Effector CD8-positive, alpha-beta T cell (primary cell): ENCODE results near the gene NUP98.

Source experiments
- DNase-seq: peaks from one replicate; lab custom pipeline; 2025; lab: John Stamatoyannopoulos, UW

Gene NUP98

GRCh38 chr11:3735827-3736226, 61.5 kb downstream of the NUP98 start:
- no peak for DNase-seq

- DNase-seq, result no peak
Measured at GRCh38 chr11:3732671-3733436, 64.5 kb downstream of the NUP98 start.

- DNase-seq, result no peak
Measured at GRCh38 chr11:3723014-3723708, 74.2 kb downstream of the NUP98 start.

DNA sequence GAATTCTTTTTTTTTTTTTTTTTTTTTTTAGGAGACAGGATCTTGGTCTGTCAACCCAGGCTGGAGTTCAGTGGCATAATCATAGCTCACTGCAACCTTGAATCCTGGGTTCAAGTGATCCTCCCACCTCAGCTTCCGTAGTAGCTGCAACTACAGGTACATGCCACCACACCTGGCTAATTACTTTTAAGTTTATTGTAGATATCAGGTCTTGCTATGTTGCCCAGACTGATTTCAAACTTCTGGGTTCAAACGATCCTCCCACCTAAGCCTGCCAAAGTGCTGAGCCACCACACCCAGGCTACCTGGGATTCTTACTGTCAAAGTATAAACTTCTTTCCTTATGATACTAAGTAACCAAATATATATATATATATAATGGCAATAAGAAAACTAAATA, 75.3 kb downstream of the NUP98 start:
- no peak for DNase-seq

GRCh38 chr11:3720997-3721396, 76.4 kb downstream of the NUP98 start:
- DNase-seq, result no peak

DNA sequence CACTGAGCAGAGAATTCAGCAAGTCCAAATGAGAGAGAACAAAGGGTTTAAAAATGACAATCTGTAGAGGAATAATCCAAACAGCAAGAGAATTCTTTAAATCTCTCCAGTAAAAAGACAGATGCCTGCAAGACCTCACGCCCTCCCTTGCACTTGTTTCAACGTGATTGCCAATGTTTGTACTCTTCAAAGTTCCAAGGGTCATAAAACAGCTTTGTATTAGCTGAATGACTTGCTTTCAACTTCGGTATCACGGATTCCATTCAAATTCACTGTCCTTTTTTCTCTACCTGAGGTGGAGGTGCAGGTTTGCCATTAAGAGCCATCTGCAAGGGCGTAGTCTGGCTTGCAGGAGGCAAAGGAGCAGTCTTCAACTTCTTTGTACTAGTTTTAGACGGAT, 85.1 kb downstream of the NUP98 start:
- DNase-seq, result no peak

GRCh38 chr11:3710485-3711259, 86.7 kb downstream of the NUP98 start:
- DNase-seq, result no peak

DNA sequence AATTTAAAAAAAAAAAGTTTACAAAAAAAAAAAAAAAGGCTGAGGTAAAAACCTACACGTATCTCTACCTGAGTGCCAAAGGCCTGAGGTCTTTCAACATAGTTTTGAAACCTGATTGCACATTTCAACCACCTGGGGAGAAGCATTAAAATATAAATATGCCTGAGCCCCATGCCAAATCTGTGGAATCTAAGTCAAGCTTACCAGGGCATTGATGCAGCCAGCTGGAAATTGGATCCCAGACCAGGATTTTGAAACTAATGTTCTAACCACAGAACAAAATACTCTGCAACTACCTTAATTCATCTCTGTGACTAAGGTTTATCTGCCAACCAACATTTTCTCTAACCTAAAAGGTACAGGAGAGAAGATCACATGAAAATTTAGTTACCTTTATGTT, 87.4 kb downstream of the NUP98 start:
- no peak for DNase-seq

DNA sequence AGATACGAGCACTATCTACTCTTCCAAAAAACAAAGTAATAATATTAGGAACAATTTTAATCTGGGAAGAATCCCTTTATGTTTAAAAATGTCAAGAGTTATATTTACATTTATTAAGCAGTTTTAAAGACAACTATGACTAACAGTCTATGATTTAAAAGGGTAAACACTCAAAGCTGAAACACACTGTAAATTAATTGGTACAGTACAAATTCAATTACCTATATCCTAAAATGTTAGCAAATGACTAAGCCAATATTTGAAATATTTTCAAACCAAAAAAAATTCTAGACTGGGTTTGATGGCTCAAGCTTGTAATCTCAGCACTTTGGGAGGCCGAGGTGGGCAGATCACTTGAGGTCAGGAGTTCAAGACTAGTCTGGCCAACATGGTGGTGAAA, 90.2 kb downstream of the NUP98 start:
- no peak for DNase-seq

DNA sequence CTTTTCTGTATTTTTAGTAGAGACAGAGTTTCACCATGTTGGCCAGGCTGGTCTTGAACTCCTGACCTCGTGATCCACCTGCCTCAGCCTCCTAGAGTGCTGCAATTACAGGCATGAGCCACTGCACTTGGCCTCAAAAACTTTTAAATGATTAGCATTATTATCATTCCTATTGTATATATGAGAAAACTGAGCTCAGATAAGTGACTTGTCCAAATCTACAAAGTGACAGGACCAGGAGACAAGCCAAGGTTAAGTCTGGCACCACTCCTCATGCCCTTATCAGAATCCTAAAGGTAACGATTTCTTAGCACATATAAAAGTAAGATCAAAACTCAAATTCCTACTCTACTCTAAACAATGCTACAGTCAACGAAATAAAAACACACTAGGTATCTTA, 94.0 kb downstream of the NUP98 start:
- DNase-seq, result no peak

DNA sequence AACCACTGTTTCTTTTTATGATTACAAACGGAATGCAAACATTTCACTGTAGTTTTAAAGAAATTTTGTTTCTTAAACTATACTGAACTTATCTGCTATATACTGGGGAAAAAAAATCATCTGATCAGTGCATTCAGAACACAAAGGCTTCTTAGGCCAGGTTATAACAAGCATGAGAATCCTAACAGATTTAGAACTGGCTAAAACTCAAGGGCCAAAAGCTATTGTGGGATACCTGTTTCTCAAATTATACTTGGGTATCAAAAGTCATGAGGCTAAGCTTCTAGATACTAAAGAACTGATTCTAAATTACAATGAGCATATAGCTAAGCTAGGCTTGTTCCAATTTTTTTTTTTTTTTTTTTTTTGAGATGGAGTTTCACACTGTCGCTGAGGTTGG, 96.4 kb downstream of the NUP98 start:
- DNase-seq, result no peak

- DNase-seq, result no peak
Measured at GRCh38 chr11:3700410-3700809, 96.9 kb downstream of the NUP98 start.

DNA sequence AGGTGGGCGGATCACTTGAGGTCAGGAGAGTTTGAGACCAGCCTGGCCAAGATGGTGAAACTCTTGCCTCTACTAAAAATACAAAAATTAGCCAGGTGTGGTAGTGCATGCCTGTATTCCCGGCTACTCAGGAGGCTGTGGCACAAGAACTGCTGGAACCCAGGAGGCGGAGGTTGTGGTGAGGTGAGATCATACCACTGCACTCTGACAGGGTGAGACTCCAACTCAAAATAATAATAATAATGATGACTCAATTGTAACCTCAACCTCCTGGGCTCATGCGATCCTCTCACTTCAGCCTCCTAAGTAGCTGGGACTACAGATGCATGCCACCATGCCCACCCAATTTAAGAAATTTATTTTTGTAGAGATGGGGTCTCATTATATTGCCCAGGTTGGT, 110.6 kb downstream of the NUP98 start:
- no peak for DNase-seq

- no peak for DNase-seq
Measured at GRCh38 chr11:3685923-3686322, 111.4 kb downstream of the NUP98 start.

GRCh38 chr11:3684819-3685172, 112.6 kb downstream of the NUP98 start:
- no peak for DNase-seq

- DNase-seq, result no peak
Measured at GRCh38 chr11:3684129-3684818, 113.1 kb downstream of the NUP98 start.

- DNase-seq, result no peak
Measured at GRCh38 chr11:3683039-3683438, 114.3 kb downstream of the NUP98 start.

- no peak for DNase-seq
Measured at GRCh38 chr11:3679077-3679476, 118.3 kb downstream of the NUP98 start.

DNA sequence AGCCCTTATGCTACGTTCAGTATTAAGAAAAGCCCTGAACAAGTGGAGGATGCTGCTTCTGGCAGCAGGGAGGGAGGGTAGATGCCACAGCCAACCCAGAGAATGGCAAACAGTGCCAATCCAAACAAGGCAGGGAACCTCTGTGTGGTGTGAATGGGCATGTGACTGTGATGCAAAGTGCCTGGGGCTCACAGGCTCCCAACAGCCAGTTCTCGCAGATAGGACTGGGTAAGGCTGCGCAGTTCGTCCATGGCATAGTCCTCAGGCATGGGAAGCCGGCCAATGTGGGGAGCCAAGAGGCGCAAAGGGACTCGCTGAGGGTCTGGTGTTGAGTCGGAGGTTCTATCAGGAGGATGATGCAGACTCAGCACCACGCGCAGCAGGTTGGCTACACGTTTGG, 121.4 kb downstream of the NUP98 start:
- no peak for DNase-seq

DNA sequence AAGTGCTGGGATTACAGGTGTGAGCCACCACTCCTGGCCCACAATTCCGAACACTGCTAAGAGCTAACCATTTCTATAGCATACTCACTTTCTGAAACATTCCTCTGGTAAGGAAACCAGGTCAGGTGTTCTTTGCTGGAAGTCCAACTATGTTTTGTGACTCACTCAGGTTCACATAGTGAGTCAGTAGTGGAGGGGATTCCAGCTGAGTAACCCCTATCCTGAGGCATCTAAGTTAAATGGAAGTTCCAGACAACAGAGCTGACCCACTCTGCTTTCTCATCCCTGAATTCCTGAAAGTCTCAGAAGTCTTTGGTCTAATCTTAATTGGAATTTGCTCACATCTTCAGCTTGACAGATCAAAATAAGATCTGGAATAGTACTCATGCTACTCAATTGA, 123.2 kb downstream of the NUP98 start:
- no peak for DNase-seq

GRCh38 chr11:3671334-3672254, 125.8 kb downstream of the NUP98 start, which contains the start of gene CHRNA10:
CHRNA10 (minus strand) TSS chr11:3671384; CDS start chr11:3671312, 72 bp downstream.
- DNase-seq, result no peak
